ENCODE results near the gene ADAMTSL3.

DNA sequence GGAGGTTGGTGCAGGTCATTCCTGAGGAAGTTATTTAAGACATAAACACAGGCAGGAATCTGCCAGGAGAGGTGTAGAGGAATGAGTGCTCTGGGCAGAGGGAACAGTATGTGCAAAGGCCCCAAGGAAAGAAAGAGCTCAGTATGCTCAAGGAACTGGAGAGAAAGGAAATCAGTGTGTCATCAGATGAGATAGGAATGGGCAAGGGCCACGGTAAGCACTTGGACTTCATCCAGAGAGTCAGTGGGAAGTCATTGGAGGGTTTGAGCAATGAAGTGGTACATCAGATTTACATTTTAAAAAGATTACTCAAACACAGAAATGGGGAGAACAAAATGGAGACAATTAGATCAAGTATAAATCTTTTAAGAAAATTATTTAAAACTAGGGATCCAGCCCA is 272.2 kb downstream of the ADAMTSL3 start:
- TF ChIP-seq, protein P1, sequence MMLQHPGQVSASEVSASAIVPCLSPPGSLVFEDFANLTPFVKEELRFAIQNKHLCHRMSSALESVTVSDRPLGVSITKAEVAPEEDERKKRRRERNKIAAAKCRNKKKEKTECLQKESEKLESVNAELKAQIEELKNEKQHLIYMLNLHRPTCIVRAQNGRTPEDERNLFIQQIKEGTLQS (IDR thresholded peaks at IDR 0.05), result no peak
- TF ChIP-seq EGR1 (IDR thresholded peaks at IDR 0.05; ENCODE audit: low read depth in 2 of 2), result no peak
- TF ChIP-seq, protein P2, sequence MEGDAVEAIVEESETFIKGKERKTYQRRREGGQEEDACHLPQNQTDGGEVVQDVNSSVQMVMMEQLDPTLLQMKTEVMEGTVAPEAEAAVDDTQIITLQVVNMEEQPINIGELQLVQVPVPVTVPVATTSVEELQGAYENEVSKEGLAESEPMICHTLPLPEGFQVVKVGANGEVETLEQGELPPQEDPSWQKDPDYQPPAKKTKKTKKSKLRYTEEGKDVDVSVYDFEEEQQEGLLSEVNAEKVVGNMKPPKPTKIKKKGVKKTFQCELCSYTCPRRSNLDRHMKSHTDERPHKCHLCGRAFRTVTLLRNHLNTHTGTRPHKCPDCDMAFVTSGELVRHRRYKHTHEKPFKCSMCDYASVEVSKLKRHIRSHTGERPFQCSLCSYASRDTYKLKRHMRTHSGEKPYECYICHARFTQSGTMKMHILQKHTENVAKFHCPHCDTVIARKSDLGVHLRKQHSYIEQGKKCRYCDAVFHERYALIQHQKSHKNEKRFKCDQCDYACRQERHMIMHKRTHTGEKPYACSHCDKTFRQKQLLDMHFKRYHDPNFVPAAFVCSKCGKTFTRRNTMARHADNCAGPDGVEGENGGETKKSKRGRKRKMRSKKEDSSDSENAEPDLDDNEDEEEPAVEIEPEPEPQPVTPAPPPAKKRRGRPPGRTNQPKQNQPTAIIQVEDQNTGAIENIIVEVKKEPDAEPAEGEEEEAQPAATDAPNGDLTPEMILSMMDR (IDR thresholded peaks at IDR 0.05; ENCODE audit: low read depth, low read length, missing input control), result no peak
- TF ChIP-seq YY1 (IDR thresholded peaks at IDR 0.05), result no peak
- TF ChIP-seq RAD21 (IDR thresholded peaks at IDR 0.05), result no peak
- TF ChIP-seq SP1 (IDR thresholded peaks at IDR 0.05), result no peak
- no peak for TF ChIP-seq MAX (IDR thresholded peaks at IDR 0.05)
- TF ChIP-seq, protein P3, sequence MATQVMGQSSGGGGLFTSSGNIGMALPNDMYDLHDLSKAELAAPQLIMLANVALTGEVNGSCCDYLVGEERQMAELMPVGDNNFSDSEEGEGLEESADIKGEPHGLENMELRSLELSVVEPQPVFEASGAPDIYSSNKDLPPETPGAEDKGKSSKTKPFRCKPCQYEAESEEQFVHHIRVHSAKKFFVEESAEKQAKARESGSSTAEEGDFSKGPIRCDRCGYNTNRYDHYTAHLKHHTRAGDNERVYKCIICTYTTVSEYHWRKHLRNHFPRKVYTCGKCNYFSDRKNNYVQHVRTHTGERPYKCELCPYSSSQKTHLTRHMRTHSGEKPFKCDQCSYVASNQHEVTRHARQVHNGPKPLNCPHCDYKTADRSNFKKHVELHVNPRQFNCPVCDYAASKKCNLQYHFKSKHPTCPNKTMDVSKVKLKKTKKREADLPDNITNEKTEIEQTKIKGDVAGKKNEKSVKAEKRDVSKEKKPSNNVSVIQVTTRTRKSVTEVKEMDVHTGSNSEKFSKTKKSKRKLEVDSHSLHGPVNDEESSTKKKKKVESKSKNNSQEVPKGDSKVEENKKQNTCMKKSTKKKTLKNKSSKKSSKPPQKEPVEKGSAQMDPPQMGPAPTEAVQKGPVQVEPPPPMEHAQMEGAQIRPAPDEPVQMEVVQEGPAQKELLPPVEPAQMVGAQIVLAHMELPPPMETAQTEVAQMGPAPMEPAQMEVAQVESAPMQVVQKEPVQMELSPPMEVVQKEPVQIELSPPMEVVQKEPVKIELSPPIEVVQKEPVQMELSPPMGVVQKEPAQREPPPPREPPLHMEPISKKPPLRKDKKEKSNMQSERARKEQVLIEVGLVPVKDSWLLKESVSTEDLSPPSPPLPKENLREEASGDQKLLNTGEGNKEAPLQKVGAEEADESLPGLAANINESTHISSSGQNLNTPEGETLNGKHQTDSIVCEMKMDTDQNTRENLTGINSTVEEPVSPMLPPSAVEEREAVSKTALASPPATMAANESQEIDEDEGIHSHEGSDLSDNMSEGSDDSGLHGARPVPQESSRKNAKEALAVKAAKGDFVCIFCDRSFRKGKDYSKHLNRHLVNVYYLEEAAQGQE (IDR thresholded peaks at IDR 0.05), result no peak
- TF ChIP-seq HNF4G (IDR thresholded peaks at IDR 0.05), result no peak
